Measurements from ENCODE around the gene DSCAML1.
"Not testable (repeated sequence)": the region's sequence is repeated elsewhere in the genome, so short reads cannot be mapped to it uniquely, and the experiment has no call there.

DSCAML1 gene

DNA sequence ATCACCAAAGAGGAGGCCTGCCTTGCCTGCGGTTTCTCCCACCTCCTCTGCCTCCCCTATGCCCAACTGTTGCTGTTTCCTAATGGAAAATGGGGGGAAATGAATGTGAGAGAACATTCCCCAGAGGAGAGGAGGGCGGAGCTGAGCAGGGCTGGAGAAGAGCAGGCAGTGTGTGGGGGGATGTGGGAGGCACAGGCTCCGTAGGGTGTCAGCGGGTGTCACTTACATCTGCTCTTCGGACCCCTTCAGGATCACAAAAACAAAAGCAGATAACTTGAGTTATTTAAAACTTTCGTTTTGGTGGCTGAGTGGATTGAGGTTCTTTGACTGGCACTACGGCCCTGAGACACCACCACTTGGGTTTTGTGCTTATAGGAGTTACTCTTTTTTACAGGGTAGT, 375.5 kb downstream of the DSCAML1 start:
- no peak for DNase-seq (ENCODE audit: low read depth)

DNA sequence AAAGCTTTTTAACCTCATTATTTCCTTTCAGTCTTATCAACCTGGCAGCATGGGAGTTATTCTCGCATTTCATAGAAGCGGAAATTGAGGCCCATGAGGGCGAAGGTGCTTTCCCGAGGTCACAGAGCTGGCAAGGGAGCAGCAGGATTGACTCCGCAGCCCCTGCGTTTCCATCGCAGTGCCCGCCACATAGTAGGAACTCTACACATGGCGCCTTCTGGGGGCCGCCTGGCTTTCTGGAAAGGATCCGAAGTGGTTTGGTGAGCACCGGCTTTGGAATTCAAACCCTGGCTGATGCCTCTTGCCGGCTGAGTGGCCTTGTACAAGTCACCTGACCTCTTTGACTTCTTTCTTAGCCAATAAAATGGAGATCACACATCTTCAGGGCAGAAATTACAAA, 376.0 kb downstream of the DSCAML1 start:
- no peak for DNase-seq (ENCODE audit: low read depth)

DNA sequence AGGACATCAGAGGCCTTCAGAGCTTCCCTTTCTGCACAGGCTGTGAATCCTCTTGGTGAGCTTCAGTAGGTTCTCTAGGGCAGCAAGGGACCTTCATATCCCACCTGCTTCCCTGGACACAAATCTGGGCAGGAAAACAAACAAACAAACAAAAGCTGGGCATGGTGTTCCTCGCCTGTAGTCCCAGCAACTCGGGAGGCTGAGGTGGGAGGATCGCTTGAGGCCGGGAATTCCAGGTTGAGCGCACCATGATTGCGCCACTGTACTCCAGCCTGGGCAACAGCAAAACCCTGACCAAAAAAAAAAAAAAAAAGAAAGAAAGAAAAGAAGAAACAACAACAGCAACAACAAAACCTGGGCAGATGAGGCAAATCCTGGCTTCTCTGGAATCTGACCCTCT, 376.4 kb downstream of the DSCAML1 start:
- no peak for DNase-seq (ENCODE audit: low read depth)

DNA sequence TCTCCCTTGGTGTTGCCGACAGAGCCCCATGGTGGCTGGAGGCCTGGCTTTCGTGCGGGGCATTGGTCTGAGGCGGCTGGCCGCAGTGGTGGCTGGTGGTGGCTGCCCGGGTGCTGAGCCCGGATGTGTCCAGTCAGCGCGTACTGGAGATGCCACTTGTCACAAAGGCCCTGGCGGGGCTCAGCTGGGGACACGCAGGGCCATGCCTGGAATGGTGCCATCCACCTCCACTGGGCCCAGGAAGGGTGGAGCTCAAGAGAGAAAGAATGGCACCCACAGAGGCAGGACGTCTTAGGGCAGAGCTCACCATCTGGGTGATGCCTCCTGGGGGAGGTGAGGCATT, 376.9 kb downstream of the DSCAML1 start:
- DNase-seq (ENCODE audit: low read depth), result no peak

DNA sequence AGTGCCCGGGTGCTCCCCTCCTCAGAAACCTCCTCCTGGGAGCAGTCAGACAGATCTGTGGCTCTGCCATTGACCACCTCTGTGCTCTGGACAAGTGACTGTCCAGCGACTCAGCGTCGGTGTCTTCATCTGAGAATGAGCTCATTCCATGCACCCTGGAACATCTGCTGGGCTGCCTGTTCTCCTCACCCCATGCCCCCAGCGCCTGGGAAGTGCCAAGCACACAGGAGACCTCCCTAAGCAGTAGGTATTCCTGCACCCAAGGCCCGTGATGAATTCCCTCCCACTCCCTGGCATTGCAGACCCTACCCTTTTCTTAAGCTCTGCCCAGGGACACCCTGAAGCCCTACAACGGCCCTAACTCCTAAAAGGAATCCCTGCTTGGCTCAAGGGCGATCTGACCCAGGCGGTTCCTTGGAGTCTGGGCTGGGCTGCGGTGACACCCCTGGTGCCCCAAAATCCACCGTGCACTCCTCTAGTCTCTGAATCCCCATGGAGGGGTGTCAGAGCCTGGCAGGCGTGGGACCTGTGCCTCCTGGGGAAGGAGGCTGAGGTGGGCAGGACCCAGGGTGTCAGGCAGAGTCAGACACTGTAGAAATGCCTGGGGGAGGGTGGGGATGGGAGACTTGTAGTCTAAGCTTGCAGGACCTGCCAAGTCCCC, 377.4 kb downstream of the DSCAML1 start:
- DNase-seq (ENCODE audit: low read depth), result no peak

DNA sequence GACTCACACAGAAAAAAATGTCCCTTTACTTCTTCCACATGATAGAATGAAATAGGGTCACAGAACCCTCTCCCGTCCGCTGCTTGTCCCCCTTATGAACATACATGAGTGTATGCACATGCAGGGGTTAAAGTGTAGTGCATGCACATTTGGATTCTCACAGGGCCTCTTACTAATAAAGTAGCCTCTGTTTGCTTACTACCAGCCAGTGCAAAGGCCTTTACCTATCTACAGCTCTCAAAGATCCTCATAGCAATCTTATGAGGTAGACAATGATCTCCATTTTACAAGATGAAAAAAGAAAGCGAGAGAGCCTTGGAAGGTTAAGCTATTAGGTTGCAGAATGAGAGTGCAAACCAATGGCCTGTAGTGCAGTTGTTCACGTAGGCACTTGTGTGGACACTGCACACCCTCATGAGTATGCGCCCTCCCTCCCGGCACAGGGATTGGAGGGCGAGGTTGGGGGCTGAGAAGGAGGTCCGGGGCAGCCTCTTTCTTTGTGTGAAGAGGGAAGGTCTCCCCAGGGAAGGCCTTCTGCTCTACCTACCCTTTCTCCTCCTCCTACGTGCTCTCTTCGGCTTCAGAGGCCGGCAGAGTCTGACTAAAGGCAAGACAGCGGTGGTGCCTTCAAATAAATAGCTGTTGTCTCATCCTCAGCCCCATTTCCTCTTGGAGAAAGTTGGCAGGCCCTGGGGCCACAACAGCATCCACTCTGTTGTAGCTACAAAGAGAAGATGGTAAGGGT, 378.1 kb downstream of the DSCAML1 start:
- DNase-seq (ENCODE audit: low read depth), result no peak

DNA sequence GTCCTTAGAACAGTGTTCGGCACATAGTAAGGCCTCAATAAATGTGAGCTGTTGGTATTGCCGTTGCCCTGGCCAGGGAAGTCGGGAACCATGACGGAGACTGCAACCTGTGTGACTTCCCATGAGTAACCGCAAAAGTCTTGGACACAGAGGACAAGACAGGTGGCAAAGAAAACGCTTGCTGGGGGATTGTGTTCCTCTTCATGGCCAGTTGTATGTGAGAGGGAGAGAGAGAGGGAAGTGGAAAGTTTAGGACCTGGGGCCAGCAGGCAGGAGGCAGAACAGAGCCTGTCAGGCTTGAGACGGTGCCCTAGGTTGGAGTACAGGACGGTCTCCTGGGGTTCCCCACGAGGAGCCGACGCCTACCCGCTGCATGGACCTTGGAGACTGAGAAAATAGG, 379.2 kb downstream of the DSCAML1 start:
- no peak for DNase-seq (ENCODE audit: low read depth)

DNA sequence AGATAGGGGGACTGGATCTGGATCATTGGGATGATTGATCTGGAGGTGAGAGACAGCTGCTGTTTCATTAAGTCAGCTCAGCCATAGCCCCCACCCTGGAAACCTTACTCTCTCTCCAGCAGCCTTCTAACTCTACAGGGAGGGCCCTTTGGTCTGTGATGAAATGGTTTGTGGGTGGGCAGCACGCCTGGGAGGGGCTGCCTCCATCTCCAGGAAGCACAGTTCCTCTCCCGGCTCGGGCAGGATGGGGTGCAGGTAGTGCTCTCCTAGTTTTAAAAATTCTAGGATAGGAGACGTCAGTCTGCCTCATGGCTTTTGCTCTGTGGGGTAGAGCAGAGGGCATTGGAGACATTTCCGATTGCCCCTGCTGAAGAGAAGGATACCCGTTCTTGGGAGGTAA, 379.7 kb downstream of the DSCAML1 start:
- no peak for DNase-seq (ENCODE audit: low read depth)

DNA sequence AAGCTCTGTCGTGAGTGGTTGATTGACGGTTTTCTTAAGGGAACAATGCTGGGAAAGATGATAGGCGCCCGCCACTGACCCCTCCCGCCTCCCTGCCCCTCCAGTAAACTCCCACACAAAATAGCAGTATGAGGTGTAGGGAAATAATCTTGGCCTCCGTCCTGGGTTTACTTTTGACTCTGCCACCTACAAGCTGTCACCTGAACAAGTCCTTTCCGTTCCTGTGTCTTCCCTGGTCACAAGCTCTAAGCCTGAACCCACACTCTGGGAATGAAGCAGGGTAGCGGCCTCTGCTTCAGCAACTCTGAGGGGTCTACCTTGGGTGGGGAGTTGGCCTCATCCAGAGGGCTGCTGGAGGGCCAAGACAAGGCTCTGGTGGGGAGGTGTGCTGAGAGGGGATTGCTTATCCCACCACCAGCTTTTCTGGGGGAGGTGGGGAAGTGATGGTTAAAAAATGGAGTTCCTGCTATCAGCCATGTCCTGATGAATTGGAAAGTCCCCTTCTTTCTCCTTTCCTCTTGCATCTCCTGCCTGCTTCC, 381.6 kb downstream of the DSCAML1 start:
- no peak for DNase-seq (ENCODE audit: low read depth)

DNA sequence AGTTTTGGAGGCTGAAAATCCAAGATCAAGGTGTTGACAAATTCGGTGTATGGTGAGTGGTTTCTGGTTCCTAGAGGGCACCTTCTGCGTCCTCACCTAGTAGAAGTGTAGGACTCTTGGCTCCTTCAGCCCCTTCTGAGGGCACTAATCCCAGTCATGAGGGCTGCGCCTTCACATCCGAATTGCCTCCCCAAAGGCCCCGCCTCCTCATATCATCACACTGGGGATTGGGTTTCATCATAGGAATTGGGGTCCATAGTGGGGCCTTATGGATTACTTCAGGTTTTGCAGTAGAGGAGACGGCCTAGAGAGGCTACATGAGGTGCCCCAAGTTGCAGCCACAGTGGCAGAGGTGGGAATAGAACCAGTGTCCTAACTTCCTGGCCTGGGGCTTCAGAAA, 382.3 kb downstream of the DSCAML1 start:
- no peak for DNase-seq (ENCODE audit: low read depth)

DNA sequence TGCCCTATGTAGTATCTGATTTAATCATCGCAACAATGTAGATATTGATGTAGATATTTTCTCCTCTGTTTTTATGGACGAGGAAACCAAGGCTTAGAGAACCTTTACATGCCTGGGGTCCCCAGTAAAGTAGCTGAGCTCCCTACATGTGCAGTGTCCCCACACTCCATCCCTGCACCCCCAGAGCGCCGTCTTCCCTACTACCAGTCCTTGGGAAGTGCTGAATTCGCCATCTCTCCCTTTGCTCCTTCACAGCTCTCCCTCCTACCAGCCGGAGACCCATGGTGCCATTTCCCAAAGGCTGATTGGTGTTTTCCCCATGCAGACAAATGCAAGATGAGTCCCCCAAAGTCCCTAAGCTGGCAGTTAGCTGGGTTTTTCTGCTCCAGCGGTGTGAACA, 383.4 kb downstream of the DSCAML1 start:
- no peak for DNase-seq (ENCODE audit: low read depth)

DNA sequence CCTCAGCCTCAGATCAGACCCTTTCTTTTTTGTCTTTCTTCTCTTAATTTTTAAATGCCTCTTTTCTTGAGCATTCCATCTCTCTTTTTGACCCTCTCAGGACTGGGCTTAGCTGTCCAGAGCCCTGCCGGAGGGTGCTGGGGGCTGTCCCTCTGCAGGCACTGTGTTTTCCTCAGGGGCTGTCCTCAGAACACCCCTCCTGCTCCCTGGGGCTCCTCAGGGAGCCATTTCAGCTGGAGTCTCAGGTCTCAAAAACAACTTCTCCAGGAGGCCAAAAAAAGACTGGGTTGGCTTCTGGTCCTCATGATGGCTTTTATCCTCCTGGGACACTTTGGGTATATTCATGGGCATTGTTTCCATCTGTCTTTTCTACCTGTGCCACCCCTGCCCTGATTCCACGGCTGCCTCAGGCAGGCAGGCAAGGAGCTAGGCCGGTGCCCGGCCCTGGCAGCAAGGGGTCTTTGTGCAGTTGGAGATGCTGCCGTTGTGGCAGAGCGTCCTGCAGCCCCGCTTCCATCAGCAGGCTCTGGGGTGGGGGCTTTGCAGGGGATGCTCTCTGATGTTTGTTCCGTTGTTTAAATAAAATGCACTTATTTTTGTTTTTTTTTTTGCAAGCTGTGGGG, 384.3 kb downstream of the DSCAML1 start:
- DNase-seq (ENCODE audit: low read depth), result no peak

DNA sequence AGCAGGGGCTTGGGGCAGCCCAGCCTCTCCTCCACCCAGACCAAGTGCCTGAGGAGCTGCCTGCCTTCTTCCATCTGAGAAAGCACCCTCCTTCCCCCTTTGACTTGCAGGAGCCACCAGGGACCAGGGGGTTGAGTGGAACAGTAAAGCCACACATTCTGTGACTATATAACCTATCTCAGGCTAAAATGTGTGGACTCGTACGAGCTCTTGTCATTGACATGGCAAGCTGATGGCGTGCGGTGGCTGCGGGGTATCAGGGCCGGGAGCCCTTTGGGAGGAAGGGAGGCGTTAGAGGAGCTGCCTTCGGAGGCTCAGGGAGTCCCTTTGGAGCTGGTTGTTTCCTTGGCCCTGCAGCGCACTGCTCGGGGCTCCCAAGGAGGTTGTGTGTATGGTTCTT, 384.8 kb downstream of the DSCAML1 start:
- no peak for DNase-seq (ENCODE audit: low read depth)

DNA sequence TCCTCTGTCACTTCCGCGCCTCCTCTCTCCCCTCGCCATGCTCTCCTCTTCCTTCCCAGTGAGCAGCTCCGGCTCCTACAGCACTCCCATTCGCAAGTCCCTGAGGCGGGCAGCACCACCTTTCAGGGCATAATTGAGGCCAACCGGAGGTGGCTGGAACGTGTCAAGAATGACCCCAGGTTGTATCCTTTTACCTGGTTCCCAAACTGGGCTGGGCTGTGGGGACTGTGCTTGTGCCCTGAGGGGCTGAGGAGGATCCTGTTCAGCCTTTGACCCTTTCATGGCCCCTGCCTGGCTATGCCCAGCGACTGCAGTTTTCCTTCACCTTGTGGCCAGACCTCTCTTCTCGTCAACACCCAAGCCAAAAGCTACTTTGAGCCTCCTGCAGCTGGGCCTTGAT, 385.3 kb downstream of the DSCAML1 start:
- no peak for DNase-seq (ENCODE audit: low read depth)

DNA sequence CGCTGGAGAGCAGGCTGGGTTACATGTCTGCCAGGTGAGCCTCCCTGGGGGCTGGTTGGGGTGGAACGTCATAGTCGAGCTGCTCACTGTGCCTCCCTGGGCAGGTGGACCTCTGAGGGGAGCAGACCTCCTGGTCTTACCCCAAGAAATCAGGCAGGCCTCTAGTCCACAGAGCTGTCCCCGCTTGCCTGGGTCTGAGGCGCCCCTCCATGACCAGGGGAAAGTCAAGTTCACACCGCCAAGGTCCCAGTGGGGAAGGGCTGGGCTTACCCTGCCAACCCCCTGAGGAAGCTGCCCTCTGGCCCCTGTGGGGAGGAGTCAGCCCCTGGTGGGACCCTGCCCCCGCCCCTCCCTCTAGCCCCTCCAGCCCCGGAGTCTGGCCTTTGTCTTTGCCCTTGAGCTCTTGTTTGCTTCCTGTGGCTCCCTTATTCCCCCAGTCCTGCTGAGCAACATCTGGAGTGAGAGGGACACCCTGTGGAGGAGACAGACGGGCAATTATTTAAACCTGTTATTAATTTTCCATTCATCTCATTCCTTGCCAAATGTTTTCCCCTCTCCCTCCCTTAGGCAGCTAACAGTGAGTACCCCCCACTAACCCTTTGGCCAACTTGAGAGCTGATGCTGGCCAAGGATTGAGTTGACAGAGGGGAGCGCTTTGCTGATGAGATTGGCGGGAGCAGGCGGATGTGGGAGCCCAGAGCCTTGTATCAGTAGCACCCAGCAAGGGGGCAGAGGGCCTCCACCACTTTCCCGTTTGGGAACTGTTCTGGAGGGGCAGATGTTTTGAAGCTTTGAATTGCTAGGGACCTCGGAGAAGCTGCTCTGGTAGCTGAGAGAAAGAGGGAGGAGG, 385.9 kb downstream of the DSCAML1 start:
- no peak for DNase-seq (ENCODE audit: low read depth)

DNA sequence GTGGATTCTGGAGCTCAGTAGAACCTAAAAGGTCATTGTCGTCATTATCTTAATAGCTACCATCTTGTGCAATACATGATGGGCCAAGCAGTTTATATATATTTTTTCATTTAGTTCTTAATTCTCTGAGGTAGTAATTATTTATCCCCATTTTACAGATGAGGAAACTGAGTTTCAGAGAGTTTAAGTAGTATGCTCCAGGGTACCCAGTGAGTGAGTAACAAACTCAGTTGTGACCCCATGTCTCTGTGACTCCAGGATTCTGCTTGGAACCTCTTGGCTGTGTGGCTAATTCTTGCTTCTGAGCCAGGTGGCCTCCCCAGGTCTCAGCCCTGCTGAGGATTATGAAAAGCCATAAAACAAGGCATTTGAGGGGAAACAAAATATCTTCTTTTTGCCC, 386.8 kb downstream of the DSCAML1 start:
- no peak for DNase-seq (ENCODE audit: low read depth)

DNA sequence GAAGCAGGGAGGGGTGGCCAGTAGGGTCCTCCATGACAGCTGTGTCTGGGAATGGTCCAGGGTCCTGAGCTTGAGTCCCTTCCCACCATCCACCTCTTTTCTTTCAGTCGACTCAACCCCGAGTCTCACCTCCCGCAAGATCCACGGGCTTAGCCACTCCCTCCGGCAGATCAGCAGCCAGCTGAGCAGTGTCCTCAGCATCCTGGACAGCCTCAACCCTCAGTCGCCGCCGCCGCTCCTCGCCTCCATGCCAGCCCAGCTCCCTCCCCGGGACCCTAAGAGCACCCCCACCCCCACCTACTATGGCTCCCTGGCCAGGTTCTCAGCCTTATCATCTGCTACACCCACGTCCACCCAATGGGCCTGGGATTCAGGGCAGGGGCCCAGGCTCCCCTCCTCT, 387.5 kb downstream of the DSCAML1 start:
- DNase-seq (ENCODE audit: low read depth), result no peak

DNA sequence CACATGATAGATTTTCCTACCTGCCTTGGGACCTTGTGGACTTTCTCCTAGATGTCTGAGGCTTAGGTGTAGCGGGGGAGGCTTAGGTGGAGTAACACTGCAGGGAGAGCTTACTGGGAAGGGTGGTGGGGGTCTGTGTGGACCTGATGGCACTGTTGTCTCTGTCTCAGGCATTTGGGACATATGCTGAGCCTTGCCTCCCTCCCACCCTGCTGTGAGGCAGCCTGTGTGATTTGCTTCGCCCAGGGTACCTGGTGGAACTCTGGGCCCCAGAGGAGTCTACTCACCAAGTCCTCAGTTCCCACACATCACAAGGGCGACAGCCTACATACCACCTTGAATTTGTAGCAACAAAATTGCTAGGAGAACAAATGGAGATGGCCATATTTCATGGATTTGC, 388.7 kb downstream of the DSCAML1 start:
- DNase-seq (ENCODE audit: low read depth), result no peak

DNA sequence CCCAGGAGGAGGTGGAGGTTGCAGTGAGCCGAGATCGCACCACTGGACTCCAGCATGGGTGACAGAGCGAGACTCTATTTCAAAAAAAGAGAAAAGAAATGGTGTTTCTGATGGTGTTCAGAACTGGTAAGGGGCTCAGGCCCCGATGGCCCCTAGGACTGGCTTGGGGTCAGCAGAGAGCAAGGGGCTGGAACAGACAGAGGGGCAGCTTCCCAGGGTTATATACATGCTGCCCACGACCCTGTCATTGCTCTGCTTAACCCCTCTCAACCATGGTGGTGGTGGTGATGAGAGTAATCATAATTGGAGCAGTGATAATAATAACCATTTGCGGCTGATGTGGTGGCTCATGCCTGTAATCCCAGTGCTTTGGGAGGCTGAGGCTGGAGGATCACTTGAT, 390.0 kb downstream of the DSCAML1 start:
- no peak for DNase-seq (ENCODE audit: low read depth)

DNA sequence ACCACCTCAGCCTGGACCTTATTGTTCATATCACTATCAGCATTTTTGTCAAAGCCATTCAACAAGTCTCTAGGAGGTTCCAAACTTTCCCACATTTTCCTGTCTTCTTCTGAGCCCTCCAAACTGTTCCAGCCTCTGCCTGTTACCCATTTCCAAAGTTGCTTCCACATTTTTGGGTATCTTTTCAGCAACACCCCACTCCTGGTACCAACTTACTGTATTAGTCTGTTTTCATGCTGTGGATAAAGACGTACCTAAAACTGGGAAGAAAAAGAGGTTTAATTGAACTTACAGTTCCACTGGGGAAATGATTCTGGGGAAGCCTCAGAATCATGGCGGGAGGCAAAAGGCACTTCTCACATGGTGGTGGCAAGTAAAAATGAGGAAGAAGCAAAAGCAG, 391.1 kb downstream of the DSCAML1 start:
- not testable (repeated sequence) for DNase-seq (ENCODE audit: low read depth)

DNA sequence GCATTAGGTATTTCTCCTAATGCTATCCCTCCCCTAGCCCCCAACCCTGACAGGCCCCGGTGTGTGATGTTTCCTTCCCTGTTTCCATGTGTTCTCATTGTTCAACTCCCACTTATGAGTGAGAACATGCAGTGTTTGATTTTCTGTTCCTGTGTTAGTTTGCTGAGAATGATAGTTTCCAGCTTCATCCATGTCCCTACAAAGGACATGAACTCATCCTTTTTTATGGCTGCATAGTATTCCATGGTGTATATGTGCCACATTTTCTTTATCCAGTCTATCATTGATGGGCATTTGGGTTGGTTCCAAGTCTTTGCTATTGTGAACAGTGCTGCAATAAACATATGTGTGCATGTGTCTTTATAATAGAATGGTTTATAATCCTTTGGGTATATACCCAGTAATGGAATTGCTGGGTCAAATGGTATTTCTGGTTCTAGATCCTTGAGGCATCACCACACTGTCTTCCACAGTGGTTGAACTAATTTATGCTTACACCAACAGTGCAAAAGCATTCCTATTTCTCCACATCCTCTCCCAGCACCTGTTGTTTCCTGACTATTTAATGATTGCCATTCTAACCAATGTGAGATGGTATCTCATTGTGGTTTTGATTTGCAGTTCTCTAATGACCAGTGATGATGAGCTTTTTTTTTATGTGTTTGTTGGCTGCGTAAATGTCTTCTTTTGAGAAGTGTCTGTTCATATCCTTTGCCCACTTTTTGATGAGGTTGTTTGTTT, 397.7 kb downstream of the DSCAML1 start:
- DNase-seq (ENCODE audit: low read depth), result not testable (repeated sequence)

DNA sequence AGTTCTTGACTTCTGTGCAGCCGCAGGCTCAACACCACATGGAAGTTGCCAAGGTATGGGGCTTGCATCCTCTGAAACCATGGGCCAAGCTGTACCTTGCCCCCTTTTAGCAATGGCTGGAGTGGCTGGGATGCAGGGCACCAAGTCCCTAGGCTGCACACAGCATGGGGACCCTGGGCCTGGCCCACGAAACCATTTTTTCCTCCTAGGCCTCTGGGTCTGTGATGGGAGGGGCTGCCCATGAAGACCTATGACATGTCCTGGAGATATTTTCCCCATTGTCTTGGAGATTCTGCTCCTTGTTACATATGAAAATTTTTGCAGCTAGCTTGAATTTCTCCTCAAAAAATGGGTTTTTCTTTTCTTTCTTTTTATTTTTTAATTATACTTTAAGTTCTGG, 398.4 kb downstream of the DSCAML1 start:
- DNase-seq (ENCODE audit: low read depth), result not testable (repeated sequence)
